ENCODE results near the gene CUEDC2. TPM values are rescaled to one million over a fixed set of nuclear protein-coding genes. Genes with fewer than 3 reads are reported as not detected.

Gene CUEDC2
- 39.2 and 60.4 TPM in 2 replicates for total RNA-seq

GRCh38 chr10:102432162-102432950, at the start of gene CUEDC2:
Gene CUEDC2, minus strand, starts transcription at chr10:102432574. Its CDS starts 7,386 bp downstream, at chr10:102425188.

GRCh38 chr10:102451105-102451969, 19.0 kb upstream of the CUEDC2 start, which contains the start of gene C10orf95:
Gene C10orf95, minus strand, starts transcription at chr10:102451543. Its CDS starts 450 bp downstream, at chr10:102451093.

GRCh38 chr10:102420714-102421506, 11.5 kb downstream of the CUEDC2 start, which contains the start of gene FBXL15:
Gene FBXL15, plus strand, starts transcription at chr10:102420836. Its CDS starts 294 bp downstream, at chr10:102421130.

GRCh38 chr10:102418622-102419268, 13.6 kb downstream of the CUEDC2 start, which contains the start of gene PSD:
Gene PSD, minus strand, starts transcription at chr10:102418785. Its CDS starts 1,747 bp downstream, at chr10:102417038.

GRCh38 chr10:102395400-102396316, 36.7 kb downstream of the CUEDC2 start, which contains the start of gene NFKB2:
Gene NFKB2, plus strand, starts transcription at chr10:102395705. Its CDS starts 255 bp downstream, at chr10:102395960.

Other genes starting within 250 kb of the CUEDC2 start
- gene ELOVL3, start 206.3 kb downstream of the CUEDC2 start, total RNA-seq: 0.19 and 0.56 TPM in 2 replicates
- gene PITX3, start 191.1 kb downstream of the CUEDC2 start, total RNA-seq: under 0.01 TPM in 2 replicates
- gene GBF1, start 187.0 kb downstream of the CUEDC2 start, total RNA-seq: 20.9 and 30.3 TPM in 2 replicates
- gene NFKB2, start 36.9 kb downstream of the CUEDC2 start, total RNA-seq: 16.5 and 17.5 TPM in 2 replicates
- 0.38 and 4.2 TPM in 2 replicates for gene PSD, start 13.8 kb downstream of the CUEDC2 start, total RNA-seq
- 7.5 and 9.0 TPM in 2 replicates for gene FBXL15, start 11.7 kb downstream of the CUEDC2 start, total RNA-seq
- not detected in 2 replicates for gene C10orf95, start 19.0 kb upstream of the CUEDC2 start, total RNA-seq
- gene ACTR1A, start 70.1 kb upstream of the CUEDC2 start, total RNA-seq: 97.5 and 127 TPM in 2 replicates
- gene SUFU, start 71.4 kb upstream of the CUEDC2 start, total RNA-seq: 2.3 and 2.5 TPM in 2 replicates
- gene TRIM8, start 211.9 kb upstream of the CUEDC2 start, total RNA-seq: 61.4 and 99.5 TPM in 2 replicates

All from regular cardiac myocyte (primary cell).